ENCODE results near the gene TSHR. TPM values are rescaled to one million over a fixed set of nuclear protein-coding genes. Genes with fewer than 3 reads are reported as not detected.

Gene TSHR
- total and polyA plus RNA-seq, 2 of the 4 experiments (the other 2 are of a cell fraction), result not detected

- no peak overlapping the region for H4K8ac ChIP-seq (ENCODE audit: low read depth in 2 of 2, low read length in 2 of 2)
- H2BK5ac ChIP-seq (ENCODE audit: low read depth, low read length, poor library complexity, severe bottlenecking), result no peak overlapping the region
- H3K4ac ChIP-seq (ENCODE audit: low read depth, low read length), result no peak overlapping the region
- H3K23ac ChIP-seq (ENCODE audit: low read depth, low read length), result no peak overlapping the region
- H3K4me1 ChIP-seq (ENCODE audit: control insufficient read depth, insufficient read depth, low read length), result no peaks in the 10 kb centered on the region
- intact Hi-C loops (cut with micrococcal nuclease) (no loop called here), in situ Hi-C loops (cut with MboI; ENCODE audit: low sequenced_read_pairs) (no loop called here), dilution Hi-C loops (cut with HindIII; ENCODE audit: low sequenced_read_pairs, unreplicated experiment) (no loop called here)
- no peak overlapping the region for H2BK20ac ChIP-seq (ENCODE audit: low read depth, low read length)
- no peak overlapping the region for H3K4me3 ChIP-seq (ENCODE audit: insufficient read depth, low read depth, low read length)
- no peaks in the 10 kb centered on the region for H3K27me3 ChIP-seq (ENCODE audit: control insufficient read depth, insufficient read depth, low read length)
- ATAC-seq (ENCODE audit: low read depth), result no peak
- no peak overlapping the region for H3K14ac ChIP-seq (replicated peaks; ENCODE audit: low read depth, low read length)
- DNase-seq, result no peak
- no peaks in the 10 kb centered on the region for H3K9me1 ChIP-seq (ENCODE audit: insufficient read depth, low read length)
- H3K18ac ChIP-seq (ENCODE audit: low read depth, low read length), result no peak overlapping the region
- no peak overlapping the region for H3K9ac ChIP-seq (ENCODE audit: low read depth, low read length)
- no peak overlapping the region for H4K91ac ChIP-seq (ENCODE audit: insufficient read depth, low read depth, low read length)
- WGBS, 2 experiments (ENCODE audit: extremely low coverage in 2 of 2, insufficient read length in 1 of 2), result no CpG with 5 or more reads among the region's 2 CpGs
- H4K5ac ChIP-seq (ENCODE audit: low read depth, low read length), result no peak overlapping the region
- no peaks in the 10 kb centered on the region for H3K9me3 ChIP-seq (ENCODE audit: control insufficient read depth, insufficient read depth, low read length)
- no peak overlapping the region for H2AK9ac ChIP-seq (replicated peaks; ENCODE audit: low read depth, low read length, poor library complexity)
- ChIA-PET POLR2A (ENCODE audit: unreplicated experiment) (no interaction called here), CTCF (interaction anchor here (1.3 kb wide), 1 partner anchor 13 kb away, joined by 5 read pairs; no protein-coding TSS in a partner anchor)
- no peak for TF ChIP-seq POLR2A (IDR thresholded peaks at IDR 0.05; ENCODE audit: low read depth, low read length)
- no peak for TF ChIP-seq ELK1 (IDR thresholded peaks at IDR 0.05; ENCODE audit: borderline replicate concordance, low read depth, low read length)
- TF ChIP-seq SMC3 (IDR thresholded peaks at IDR 0.05; ENCODE audit: low read depth, low read length), result no peak
- no peak for TF ChIP-seq CTCF (conservative IDR thresholded peaks at IDR 0.05; ENCODE audit: low read depth, low read length)
- TF ChIP-seq MAFK (IDR thresholded peaks at IDR 0.05; ENCODE audit: low read depth, low read length), result no peak
- no peak for TF ChIP-seq RFX5 (IDR thresholded peaks at IDR 0.05; ENCODE audit: low read depth, low read length)
- TF ChIP-seq BHLHE40 (IDR thresholded peaks at IDR 0.05; ENCODE audit: low read depth, low read length), result no peak
- TF ChIP-seq CHD1 (IDR thresholded peaks at IDR 0.05; ENCODE audit: low read depth, low read length), result no peak
- no peak for TF ChIP-seq CEBPB (IDR thresholded peaks at IDR 0.05; ENCODE audit: low read depth, low read length)
- no peak for TF ChIP-seq MAZ (IDR thresholded peaks at IDR 0.05; ENCODE audit: borderline replicate concordance, low read depth, low read length)
- TF ChIP-seq FOS (IDR thresholded peaks at IDR 0.05; ENCODE audit: low read depth, low read length), result no peak
- no peak for TF ChIP-seq MXI1 (IDR thresholded peaks at IDR 0.05; ENCODE audit: borderline replicate concordance, low read depth, low read length)
- TF ChIP-seq RAD21 (IDR thresholded peaks at IDR 0.05; ENCODE audit: low read length), result no peak
- TF ChIP-seq RCOR1 (IDR thresholded peaks at IDR 0.05; ENCODE audit: insufficient replicate concordance, low read length), result no peak
- H3K4me2 ChIP-seq (ENCODE audit: low read depth, low read length), result no peak overlapping the region
- no peak overlapping the region for H2BK15ac ChIP-seq (ENCODE audit: low read depth, low read length)
- no peak overlapping the region for H2AK5ac ChIP-seq (ENCODE audit: low read depth, low read length)
- H4K20me1 ChIP-seq (ENCODE audit: insufficient read depth, low read length), result no peaks in the 10 kb centered on the region
- H2BK120ac ChIP-seq (ENCODE audit: low read depth, low read length), result no peak overlapping the region
- H3K56ac ChIP-seq (ENCODE audit: extremely low read depth, insufficient read depth, low read length), result no peak overlapping the region
- no TSS peak for BruUV-seq (replicated peaks)
- no peaks in the 10 kb centered on the region for H3K36me3 ChIP-seq (ENCODE audit: control insufficient read depth, insufficient read depth, low read length)
- no peaks in the 10 kb centered on the region for H3K79me1 ChIP-seq (ENCODE audit: low read depth in 1 of 2, low read length in 2 of 2)
- no peak overlapping the region for H2AFZ ChIP-seq (replicated peaks; ENCODE audit: low read length, poor library complexity)
- H3K27ac ChIP-seq (ENCODE audit: insufficient read depth, low read length), result no peak overlapping the region
Measured at GRCh38 chr14:81009346-81009745, 53.9 kb downstream of the TSHR start.
